NCI-H2029 treated with DMSO at 0.1 percent for 48 hours (cell line): ENCODE results near the gene KRTAP5-4.

Experiments
- DNase-seq: peaks from one replicate; lab custom pipeline; 2025; lab: John Stamatoyannopoulos, UW

The KRTAP5-4 gene

DNA sequence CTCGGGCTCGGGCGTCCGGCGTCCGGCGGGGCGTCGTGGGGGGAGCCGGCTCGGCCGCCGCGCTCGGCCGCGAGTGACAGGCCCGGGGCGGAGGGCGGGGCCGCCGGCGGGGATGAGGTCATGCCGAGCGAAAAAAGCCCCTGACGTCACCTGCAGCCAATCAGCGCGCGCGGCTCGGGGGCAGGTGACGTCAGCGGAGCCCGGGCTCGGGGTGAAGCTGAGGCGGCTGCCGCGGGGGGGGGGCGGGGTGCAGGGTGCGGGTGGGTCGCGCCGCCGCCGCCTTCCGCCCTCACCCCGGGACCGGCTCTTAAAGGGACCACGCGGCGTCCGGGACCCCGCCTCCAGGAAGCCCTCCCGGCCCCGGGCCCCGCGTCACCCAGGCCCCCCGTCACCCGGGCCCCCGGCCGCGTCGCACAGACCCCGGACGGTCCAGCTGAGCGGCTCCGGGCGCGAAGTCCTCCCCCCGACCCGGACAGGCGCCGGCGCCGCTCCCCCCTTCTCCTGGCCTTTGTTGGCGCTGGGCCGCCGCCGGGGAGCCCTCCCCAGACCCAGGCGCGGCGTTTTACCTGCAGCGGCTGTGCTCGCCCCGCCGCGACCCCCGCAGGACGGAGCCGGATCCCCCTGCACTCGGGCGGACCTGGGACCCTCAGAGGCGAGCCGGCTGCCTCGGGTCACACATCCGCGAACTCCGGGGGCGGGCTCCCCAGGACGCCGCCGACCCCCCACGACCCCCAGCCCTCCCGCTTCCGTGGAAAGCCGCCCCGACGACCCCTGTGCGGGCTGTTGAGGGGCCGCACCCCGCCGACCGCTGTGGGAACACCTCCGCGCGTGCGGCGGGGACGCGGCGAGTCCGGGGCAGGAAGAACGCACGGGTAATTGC is 49.5 kb downstream of the KRTAP5-4 start, which contains the start of gene DUSP8:
DUSP8 (minus strand) TSS at position 75 of the 880 bp plus-strand sequence. CDS start 6,445 bp downstream, outside the sequence.
- DNase-seq: peak; percentile 58

- no peak for DNase-seq
Measured at GRCh38 chr11:1571760-1572196, 50.2 kb downstream of the KRTAP5-4 start.
